Measurements from ENCODE around the gene VWA1.
"Not testable (repeated sequence)": the region's sequence is repeated elsewhere in the genome, so short reads cannot be mapped to it uniquely, and the experiment has no call there.

VWA1 gene

GRCh38 chr1:1422465-1423244 lies 12.8 kb upstream of the VWA1 start:
- no peak overlapping the region for H3K4me3 ChIP-seq (ENCODE audit: low read depth, low read length)

DNA sequence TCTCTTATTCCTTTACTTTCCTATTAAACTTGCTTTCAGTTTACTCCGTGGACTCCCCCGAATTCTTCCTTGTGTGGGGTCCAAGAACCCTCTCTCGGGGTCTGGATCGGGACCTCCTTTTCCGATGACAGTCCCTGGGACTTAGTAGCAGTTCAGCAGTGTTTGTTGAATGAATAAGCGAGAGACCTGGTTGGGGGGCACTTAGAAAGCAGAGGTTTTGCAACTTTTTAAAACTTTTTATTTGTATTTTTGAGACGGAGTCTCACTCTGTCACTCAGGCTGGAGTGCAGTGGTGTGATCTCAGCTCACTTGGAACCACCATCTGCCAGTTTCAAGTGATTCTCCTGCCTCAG lies 12.3 kb upstream of the VWA1 start:
- H3K4me3 ChIP-seq (ENCODE audit: low read depth, low read length) = no peak overlapping the region

DNA sequence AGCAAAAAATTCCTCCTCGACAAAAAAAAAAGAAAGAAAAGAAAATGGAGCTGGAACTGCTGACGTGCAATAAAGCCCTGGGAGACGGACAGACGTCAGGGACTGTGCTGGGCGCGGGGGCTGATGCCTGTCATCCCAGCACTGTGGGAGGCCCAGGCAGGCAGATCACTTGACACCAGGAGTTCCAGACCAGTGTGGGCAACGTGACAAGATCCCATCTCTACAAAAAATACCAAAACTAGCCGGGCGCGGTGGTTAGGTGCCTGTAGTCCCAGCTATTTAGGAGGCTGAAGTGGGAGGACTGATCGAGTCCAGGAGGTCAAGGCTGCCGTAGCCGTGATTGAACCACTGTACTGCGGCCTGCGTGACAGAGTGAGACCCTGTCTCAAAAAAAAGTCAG lies 10.8 kb upstream of the VWA1 start:
- H3K4me3 ChIP-seq (ENCODE audit: low read depth, low read length) = no peak overlapping the region

GRCh38 chr1:1425426-1425752 lies 10.1 kb upstream of the VWA1 start:
- H3K4me3 ChIP-seq (ENCODE audit: low read depth, low read length) = no peak overlapping the region

- H3K4me3 ChIP-seq (ENCODE audit: low read depth, low read length) = no peak overlapping the region
Observed at GRCh38 chr1:1425753-1426495, 9.6 kb upstream of the VWA1 start.

DNA sequence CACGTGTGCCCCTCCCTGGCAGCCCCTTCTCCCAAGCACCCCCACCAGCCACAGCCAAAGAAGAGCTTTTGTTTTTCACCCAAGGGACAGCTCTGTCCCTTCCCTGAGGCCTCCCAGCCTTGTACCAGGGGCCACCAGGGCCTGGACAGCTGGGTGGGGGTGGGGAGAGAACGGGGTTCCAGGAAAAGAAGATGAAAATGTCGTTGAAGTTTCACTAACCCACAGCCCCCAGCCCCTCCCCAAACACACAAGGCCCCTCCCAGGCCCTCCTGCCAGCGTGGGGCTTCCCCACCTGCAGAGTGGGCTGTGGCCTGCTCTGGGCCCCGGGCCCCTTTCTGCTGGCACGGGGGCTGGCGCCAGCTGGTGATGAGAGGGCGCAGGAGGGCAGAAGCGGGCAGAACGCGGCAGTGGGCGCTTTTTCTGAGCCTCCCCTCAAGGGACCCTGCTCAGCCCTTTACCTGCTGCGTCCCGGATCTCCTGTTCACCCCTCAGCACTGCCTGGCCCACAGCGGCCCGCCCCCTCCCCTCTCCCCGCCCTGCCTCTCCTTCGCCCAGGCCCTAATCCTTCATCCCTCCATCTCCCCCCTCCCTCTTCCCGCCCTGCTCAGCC lies 8.9 kb upstream of the VWA1 start:
- no peak overlapping the region for H3K4me3 ChIP-seq (ENCODE audit: low read depth, low read length)

GRCh38 chr1:1427106-1427819 lies 8.2 kb upstream of the VWA1 start:
- H3K4me3 ChIP-seq (ENCODE audit: low read depth, low read length) = no peak overlapping the region

- H3K4me3 ChIP-seq (ENCODE audit: low read depth, low read length) = no peak overlapping the region
Observed at GRCh38 chr1:1427820-1428148, 7.7 kb upstream of the VWA1 start.

- H3K4me3 ChIP-seq (ENCODE audit: low read depth, low read length) = no peak overlapping the region
Observed at GRCh38 chr1:1428174-1428573, 7.3 kb upstream of the VWA1 start.

DNA sequence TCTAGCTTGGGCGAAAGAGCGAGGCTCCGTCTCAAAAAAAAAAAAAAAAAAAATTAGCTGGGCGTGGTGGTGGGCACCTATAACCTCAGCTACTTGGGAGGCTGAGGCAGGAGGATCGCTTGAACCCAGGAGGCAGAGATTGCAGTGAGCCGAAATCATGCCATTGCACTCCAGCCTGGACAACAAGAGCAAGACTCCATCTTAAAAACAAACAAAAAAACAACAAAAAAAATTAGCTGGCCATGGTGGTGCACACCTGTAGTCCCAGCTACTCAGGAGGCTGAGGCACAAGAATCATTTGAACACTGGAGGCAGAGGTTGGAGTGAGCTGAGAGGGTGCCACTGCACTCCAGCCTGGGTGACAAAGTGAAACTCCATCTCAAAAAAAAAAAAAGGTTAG lies 6.5 kb upstream of the VWA1 start:
- H3K4me3 ChIP-seq (ENCODE audit: low read depth, low read length) = not testable (repeated sequence)

- H3K4me3 ChIP-seq (ENCODE audit: low read depth, low read length) = no peak overlapping the region
Observed at GRCh38 chr1:1429671-1430073, 5.8 kb upstream of the VWA1 start.

DNA sequence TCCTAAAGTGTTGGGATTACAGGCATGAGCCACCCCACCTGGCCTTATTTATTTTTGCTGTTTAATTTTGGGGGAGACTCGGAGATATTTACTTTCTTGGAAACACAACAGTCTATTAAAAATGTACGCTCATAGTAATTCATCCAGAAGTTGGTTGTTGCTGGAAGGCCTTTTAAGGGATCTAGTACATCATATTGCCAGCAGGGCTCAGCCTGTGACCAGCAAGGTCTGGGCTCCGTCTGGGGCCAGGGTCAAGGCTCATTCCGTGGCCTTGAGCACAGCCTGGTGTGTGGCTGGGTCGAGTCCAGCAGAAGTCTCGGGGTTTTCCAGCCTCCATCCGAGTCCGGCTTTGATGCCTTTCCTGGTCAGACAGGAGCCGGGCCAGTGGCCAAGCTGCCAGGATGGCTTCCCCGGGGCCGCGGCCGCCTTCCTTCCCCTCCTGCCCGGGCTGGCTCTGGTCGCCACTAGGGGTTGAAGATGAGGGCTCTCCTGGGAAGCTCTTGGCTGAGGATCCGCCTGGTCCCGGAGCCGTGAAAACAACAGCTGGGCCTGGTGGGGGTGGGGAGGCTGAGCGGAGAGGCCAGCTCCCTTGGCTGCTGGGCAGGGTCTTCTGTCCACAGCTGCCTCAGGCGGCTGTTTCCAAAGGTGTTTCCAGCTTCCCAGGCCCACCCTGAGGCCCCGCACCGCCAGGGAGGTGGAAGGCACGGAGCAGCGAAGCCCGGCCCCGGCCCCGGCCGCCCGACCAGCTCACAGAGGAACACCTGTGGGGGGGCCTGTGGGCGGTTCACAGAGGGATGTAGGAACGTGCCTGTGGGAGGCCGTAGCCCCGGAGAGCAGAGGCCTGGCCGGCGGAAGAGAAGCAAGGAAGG lies 5.1 kb upstream of the VWA1 start:
- H3K4me3 ChIP-seq (ENCODE audit: low read depth, low read length) = no peak overlapping the region

DNA sequence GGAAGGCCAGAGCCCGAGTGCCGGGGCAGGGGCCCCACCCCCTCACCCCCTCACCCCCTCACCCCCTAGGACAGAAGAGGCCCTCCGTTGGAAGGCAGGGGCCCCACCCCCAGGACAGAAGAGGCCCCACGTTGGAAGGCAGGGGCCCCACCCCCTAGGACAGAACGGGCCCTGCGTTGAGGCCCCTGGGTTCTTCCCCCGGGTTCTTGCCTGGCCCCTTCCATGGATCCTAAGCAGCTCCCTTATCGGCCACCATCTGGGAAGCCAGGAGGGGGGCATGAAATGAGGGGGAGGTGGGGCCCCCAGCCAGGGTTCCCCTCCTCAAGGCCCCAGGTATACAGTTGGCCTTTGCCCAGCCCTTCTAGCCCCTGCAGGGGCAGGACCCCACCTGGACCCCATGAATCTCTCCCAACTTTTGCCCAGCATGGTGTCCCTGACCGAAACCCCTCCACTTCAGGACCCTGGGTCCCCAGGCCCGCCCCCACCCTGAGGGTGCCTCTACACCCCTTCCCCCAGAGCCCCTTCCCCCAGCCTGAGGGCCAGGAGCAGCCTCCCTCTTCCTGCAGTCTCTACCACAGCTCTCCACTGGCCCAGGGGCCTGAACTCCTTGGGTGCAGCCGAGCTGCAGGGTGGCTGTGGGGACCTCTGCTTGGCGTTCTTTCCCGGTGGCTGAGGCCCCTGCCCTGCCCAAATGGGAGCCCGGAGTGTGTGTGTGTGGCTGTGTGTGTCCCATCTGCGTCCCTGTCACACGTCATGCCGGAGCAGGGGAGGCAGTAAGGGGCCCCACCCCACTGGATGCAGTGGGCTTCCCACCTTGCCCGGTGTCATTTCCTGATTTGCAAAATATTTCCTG lies 4.3 kb upstream of the VWA1 start:
- no peak overlapping the region for H3K4me3 ChIP-seq (ENCODE audit: low read depth, low read length)

DNA sequence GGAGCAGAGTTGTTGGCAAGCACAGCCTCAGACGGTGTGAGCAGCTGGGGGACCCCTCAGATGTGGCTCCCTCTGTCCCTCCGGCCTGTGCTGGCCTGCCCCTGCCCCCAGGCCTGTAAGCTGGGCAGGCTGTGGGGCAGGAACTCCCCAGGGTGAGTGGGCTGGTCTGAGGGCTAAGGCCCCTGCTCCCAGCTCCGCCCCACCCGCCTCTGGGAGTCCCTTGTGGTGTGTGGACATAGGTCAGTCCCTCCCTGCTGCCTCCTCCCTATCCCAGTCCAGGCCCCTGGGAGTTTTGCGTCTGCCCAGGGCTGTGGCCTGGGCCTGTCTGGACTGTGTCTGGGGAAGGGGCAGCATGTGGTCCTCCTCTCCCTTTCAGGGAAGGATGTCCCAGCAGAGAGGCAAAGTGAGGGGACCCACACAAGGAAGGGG lies 3.6 kb upstream of the VWA1 start:
- no peak overlapping the region for H3K4me3 ChIP-seq (ENCODE audit: low read depth, low read length)

DNA sequence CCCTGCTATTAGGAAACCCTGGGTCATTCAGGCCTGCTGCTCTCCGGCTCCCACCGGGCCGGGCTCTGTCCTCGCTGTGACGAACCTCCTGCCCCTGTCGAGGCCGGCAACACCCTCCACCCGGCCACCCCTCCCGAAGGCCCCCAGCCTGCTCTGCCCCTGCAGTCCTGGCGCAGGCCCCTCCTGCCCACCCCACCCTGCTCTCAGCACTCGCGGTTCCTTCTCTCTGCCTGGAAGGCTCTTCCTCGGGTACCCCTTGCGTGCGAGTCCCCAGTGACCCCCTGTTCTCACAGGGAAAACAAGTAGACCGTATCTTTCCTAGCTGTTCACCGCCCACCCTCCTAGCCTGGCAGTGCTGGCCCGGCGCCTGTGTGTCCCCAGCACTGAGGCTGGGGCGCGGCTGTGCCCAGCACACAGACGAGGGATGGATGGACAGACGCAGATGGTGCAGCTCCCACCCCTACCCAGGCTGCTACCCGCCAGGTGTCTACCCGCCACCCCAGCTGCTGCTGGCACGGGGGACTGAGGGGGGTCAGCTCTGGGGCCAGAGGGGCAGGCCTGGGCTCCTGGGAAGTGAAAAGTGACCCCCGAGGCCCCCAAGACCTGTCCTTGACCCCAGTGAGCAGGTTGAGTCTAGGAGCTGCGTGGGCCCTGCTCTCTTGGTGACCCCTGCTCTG lies 3.1 kb upstream of the VWA1 start:
- H3K4me3 ChIP-seq (ENCODE audit: low read depth, low read length) = no peak overlapping the region

DNA sequence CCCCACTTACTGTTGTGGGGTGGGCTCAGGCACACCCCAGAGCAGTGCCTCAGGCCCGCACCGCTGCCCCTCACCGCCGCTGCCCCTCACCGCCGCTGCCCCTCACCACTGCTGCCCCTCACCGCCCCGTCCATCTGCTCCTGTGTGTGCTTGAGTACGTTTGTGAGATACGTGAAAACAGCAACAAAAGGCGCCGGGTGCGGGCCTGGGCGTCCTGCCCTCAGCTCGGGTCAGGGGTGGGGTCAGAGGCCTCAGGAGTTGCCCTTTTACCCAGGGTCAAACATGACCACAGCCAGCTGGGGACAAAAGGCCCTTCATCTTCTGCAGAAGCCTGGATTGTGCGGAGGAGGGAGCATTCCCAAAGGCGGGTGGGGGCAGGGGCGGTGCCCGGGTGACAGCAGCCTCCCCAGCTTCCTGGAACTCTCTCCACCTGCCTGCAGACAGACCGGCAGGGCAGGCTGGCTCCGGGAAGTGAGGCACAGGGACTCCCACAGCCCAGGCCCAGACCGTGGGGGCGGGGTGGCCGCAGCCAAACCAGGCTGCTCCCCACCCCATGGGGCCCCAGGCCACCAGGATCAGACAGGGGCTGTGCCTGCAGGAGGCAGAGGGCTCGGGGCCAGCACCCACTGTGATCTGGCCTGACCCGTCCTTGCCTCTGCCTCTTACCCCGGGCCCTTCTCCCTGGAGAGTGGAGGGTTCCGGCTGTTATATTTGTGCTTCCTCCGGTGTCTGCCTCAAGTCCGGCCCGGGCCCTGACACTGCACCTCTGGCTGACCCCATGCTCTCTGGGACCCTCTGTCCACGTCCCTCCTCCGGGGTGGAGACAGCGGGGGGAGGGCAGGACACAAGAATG lies 2.3 kb upstream of the VWA1 start:
- H3K4me3 ChIP-seq (ENCODE audit: low read depth, low read length) = no peak overlapping the region

DNA sequence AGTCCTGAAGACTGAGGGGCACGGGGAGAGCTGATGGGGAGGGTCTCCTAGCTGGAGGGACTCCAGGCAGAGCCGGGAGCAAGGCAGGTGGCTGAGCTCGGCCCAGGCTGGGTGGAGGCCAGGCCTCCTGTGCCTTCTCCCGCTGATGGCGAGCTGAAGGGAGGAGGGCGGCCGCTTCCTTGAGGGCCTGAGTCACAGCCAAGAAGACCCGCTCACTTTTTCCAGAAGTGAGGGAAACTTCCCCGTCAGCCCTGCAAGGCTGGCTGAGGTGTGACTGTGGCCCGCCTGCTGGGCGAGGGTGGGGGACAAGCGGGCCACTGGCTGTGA lies 1.7 kb upstream of the VWA1 start:
- no peak overlapping the region for H3K4me3 ChIP-seq (ENCODE audit: low read depth, low read length)

DNA sequence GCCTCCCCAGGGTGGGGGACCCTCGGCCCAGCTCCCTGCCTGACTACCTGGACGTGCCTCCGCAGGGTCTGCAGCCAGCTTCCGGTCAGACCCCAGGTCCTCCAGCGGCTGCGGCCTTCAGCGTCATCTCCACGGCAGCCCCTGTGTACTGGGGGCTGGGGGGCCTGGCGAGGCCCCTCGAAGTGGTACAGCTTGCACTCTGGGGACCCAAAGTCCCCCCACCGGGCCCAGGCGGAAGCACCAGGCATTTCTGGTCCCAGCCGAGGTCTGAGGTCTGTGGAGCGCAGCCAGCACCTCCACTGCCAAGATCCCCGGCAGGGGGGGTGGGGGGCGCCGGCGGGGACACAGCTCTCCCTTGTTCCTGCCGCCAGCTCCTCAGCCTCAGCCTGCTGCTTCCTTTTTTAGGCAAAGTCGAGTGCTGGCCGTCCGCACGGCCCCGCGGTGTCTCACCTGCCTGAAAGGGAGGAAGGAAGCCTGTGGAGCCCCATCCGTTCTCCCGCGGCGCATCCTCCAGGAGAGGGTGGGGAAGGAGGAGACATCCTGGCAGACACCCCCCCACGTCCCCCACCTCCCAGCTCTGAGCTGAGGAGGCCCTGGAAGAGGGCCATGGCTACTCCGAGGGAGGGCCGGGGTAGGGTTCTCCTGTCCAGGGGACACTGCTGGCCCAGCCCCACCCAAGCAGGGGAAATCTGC lies 1.2 kb upstream of the VWA1 start:
- H3K4me3 ChIP-seq (ENCODE audit: low read depth, low read length) = no peak overlapping the region
